Measurements from ENCODE around the gene BLM.

DNA sequence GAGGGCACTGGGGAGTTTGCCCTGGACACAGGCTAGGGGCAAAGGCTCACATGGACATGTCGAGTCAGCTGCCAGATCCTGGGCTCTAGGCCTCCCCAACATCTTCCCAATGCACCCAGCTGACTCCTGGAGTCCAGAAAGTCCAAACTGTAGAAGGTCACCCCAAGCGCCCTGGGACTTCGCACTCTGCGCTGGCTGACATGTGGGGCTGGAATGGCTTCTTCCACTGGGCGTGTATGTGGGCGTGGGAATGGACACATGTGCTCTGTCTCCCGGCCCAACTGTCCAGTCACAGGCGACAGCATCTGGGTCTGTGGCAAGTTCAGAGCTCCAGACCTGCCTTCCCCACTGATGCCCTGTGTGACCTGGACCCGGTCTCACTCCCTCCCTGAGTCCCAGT is 138.0 kb downstream of the BLM start:
- TF ChIP-seq, protein P1, sequence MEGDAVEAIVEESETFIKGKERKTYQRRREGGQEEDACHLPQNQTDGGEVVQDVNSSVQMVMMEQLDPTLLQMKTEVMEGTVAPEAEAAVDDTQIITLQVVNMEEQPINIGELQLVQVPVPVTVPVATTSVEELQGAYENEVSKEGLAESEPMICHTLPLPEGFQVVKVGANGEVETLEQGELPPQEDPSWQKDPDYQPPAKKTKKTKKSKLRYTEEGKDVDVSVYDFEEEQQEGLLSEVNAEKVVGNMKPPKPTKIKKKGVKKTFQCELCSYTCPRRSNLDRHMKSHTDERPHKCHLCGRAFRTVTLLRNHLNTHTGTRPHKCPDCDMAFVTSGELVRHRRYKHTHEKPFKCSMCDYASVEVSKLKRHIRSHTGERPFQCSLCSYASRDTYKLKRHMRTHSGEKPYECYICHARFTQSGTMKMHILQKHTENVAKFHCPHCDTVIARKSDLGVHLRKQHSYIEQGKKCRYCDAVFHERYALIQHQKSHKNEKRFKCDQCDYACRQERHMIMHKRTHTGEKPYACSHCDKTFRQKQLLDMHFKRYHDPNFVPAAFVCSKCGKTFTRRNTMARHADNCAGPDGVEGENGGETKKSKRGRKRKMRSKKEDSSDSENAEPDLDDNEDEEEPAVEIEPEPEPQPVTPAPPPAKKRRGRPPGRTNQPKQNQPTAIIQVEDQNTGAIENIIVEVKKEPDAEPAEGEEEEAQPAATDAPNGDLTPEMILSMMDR (IDR thresholded peaks at IDR 0.05 in 2 of 3, conservative IDR thresholded peaks at IDR 0.05 in 1 of 3; ENCODE audit: control insufficient read depth in 2 of 3, extremely low read depth in 1 of 3, insufficient read depth in 1 of 3, low read depth in 3 of 3, low read length in 3 of 3) = no peak
- TF ChIP-seq EZH2 (IDR thresholded peaks at IDR 0.05; ENCODE audit: borderline replicate concordance, control insufficient read depth, low read depth, low read length) = no peak
- TF ChIP-seq PAX5 (IDR thresholded peaks at IDR 0.05; ENCODE audit: borderline replicate concordance, low read depth, low read length) = no peak
- TF ChIP-seq, protein P2, sequence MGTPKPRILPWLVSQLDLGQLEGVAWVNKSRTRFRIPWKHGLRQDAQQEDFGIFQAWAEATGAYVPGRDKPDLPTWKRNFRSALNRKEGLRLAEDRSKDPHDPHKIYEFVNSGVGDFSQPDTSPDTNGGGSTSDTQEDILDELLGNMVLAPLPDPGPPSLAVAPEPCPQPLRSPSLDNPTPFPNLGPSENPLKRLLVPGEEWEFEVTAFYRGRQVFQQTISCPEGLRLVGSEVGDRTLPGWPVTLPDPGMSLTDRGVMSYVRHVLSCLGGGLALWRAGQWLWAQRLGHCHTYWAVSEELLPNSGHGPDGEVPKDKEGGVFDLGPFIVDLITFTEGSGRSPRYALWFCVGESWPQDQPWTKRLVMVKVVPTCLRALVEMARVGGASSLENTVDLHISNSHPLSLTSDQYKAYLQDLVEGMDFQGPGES (IDR thresholded peaks at IDR 0.05) = no peak

Measured in GM12878 (cell line).